ENCODE data around the gene SH2D2A.

- no peak for TF ChIP-seq EZH2phosphoT487 (IDR thresholded peaks at IDR 0.05; ENCODE audit: borderline replicate concordance)
- no peak for TF ChIP-seq CTCF (conservative IDR thresholded peaks at IDR 0.05; ENCODE audit: low read length)
These were observed 6.7 kb upstream of the SH2D2A start for GRCh38 chr1:156823210-156823790.
